ENCODE measurements around the gene SH3RF3.

SH3RF3 gene

GRCh38 chr2:109466674-109467575, 337.9 kb downstream of the SH3RF3 start:
- no peak for DNase-seq

- no peak for DNase-seq
These were observed 338.7 kb downstream of the SH3RF3 start for GRCh38 chr2:109467701-109468100.

- no peak for DNase-seq
These were observed 339.9 kb downstream of the SH3RF3 start for GRCh38 chr2:109468893-109469292.

- no peak for DNase-seq
These were observed 342.7 kb downstream of the SH3RF3 start for GRCh38 chr2:109471658-109472057.

- no peak for DNase-seq
These were observed 343.4 kb downstream of the SH3RF3 start for GRCh38 chr2:109472331-109472959.

GRCh38 chr2:109472974-109473373, 344.0 kb downstream of the SH3RF3 start:
- DNase-seq: no peak

- DNase-seq: no peak
These were observed 344.8 kb downstream of the SH3RF3 start for GRCh38 chr2:109473616-109474318.

- DNase-seq: no peak
These were observed 345.4 kb downstream of the SH3RF3 start for GRCh38 chr2:109474319-109474825.

- no peak for DNase-seq
These were observed 346.7 kb downstream of the SH3RF3 start for GRCh38 chr2:109475531-109476210.

GRCh38 chr2:109476641-109477441, 347.8 kb downstream of the SH3RF3 start:
- no peak for DNase-seq

- no peak for DNase-seq
These were observed 350.0 kb downstream of the SH3RF3 start for GRCh38 chr2:109478906-109479493.

GRCh38 chr2:109479804-109480203, 350.8 kb downstream of the SH3RF3 start:
- DNase-seq: no peak

GRCh38 chr2:109480486-109481195, 351.6 kb downstream of the SH3RF3 start:
- DNase-seq: no peak

- DNase-seq: no peak
These were observed 352.2 kb downstream of the SH3RF3 start for GRCh38 chr2:109481196-109481555.

- no peak for DNase-seq
These were observed 352.6 kb downstream of the SH3RF3 start for GRCh38 chr2:109481599-109481998.

GRCh38 chr2:109482361-109482861, 353.4 kb downstream of the SH3RF3 start:
- no peak for DNase-seq

- DNase-seq: no peak
These were observed 357.9 kb downstream of the SH3RF3 start for GRCh38 chr2:109486711-109487535.

- DNase-seq: no peak
These were observed 358.5 kb downstream of the SH3RF3 start for GRCh38 chr2:109487536-109487869.

GRCh38 chr2:109487871-109488655, 359.1 kb downstream of the SH3RF3 start:
- DNase-seq: no peak
